Measurements from ENCODE around the gene TEC.

DNA sequence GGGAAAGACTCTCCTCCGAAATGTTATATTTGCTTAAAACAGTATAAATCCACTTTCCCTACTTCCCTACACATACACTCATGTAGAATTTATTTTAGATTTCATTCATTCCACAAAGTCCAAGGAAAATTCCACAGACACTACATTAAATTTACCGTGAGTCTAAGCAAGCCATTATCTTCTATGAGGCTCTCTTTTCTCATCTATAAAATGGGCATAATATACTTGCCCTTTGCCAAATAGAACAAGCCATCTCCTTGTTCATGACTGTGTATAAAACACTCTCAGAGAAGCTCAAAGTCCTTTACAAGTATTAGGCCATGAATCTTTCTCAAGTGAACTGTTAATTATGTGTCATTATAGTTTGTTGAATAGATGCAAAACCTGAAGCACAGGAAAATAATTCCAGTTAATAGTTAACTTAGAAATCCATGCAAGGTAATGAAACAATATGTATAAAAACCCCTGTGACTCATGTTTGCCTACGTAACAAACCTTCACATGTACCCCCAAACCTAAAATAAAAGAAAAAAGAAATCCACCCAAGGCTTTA lies 10.7 kb downstream of the TEC start:
- TF ChIP-seq CTCF (IDR thresholded peaks at IDR 0.05 in 8 of 11, conservative IDR thresholded peaks at IDR 0.05 in 3 of 11): no peak
- no peak for TF ChIP-seq POLR2AphosphoS5 (IDR thresholded peaks at IDR 0.05)

Data from spleen (tissue), 7 donors.